Metanephros (tissue), 2 donors: ENCODE data around the gene COMTD1. TPM values are rescaled to one million over a fixed set of nuclear protein-coding genes. Genes with fewer than 3 reads are reported as not detected.

ENCODE experiments used
- small RNA-seq: library from RNA; depleted of rRNA; stranded (forward); fragments of <200 nt; gene quantifications from one replicate; pipeline ENCODE3, GENCODE V24; 2014; ENCODE audit warnings: low replicate concordance
- total RNA-seq: library from RNA; depleted of rRNA; stranded (reverse); fragments of >200 nt; gene quantifications from one replicate; pipeline ENCODE4 v1.2.3, GENCODE V29; 2014

COMTD1 gene
- 16.8 TPM for total RNA-seq

GRCh38 chr10:75235375-75236177, at the start of gene COMTD1:
TSS of gene COMTD1 (minus strand) at chr10:75235957. CDS start at chr10:75235928, 29 bp downstream.

GRCh38 chr10:75210282-75211006, 25.3 kb downstream of the COMTD1 start, which contains the start of gene VDAC2:
TSS of gene VDAC2 (plus strand) at chr10:75210796. CDS start at chr10:75211159, 363 bp downstream.

Small RNAs within 50 kb of the gene (small RNA-seq; reads per million reads assigned to genes)
- not detected for gene HMGA1P5
- not detected for gene RPL39P25

Other genes with a start within 250 kb of the COMTD1 start
- 24.6 TPM for gene SAMD8, start 124.3 kb downstream of the COMTD1 start, total RNA-seq
- gene VDAC2, start 25.2 kb downstream of the COMTD1 start, total RNA-seq: 144 TPM
- gene ZNF503, start 165.8 kb upstream of the COMTD1 start, total RNA-seq: 72.3 TPM
- 22.6 TPM for gene LRMDA, start 195.7 kb upstream of the COMTD1 start, total RNA-seq